Measurements from ENCODE around the gene KCNAB1.

Gene KCNAB1

DNA sequence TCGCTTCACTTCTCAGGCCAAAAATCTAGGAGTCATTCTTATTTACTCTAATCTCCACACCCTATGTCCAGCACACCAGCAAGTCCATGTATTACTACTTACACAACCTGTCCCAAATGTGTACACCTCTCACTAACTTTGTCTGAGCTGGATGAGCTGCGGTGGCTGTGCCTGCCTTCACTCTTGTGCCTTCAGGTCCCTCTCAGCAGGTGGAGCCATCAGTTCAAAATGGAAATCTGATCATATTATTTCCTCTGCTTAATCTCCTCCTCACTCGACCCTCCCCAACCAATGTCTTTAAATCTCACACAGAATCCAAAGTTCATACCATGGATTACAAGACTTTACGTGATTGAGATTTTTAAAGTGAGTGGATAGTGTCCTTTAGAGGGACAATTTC, 351.8 kb downstream of the KCNAB1 start:
- DNase-seq, result no peak

DNA sequence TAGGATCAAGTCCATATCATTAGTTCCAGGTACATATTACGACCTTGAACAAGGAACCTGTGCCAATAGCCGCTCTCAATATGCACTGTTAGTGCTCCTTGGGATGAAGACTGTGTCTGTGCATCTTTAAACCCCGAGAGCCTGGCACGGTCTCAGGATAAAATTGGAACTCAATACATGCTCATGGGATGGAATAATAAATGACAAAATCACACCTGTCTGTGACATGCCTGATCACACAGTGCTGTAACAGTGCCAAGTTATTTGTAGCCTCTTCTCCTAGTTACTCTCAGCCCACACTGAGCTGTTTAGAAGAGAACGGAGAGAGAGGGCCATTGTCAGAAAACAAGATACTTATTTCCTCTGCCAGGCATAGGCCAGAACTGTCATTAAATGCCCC, 352.3 kb downstream of the KCNAB1 start:
- no peak for DNase-seq

DNA sequence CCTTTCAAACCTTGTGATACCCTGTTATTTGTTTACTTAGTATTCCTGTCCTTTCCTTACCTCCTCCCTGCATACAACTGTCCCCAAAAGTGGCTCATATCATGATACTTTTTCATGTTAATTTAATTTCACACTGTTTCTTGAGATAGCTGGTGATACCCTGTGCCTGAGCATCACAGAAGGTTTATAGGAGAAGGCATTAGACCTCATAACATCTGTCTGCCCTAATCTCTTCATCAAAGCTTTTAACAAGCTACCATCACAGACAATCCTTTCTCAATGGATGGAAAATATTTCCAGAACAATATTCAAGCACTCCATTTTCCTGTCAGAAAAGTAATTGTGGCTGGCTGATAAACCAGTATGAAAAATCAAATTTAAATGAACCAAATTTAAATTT, 353.0 kb downstream of the KCNAB1 start:
- DNase-seq, result no peak

DNA sequence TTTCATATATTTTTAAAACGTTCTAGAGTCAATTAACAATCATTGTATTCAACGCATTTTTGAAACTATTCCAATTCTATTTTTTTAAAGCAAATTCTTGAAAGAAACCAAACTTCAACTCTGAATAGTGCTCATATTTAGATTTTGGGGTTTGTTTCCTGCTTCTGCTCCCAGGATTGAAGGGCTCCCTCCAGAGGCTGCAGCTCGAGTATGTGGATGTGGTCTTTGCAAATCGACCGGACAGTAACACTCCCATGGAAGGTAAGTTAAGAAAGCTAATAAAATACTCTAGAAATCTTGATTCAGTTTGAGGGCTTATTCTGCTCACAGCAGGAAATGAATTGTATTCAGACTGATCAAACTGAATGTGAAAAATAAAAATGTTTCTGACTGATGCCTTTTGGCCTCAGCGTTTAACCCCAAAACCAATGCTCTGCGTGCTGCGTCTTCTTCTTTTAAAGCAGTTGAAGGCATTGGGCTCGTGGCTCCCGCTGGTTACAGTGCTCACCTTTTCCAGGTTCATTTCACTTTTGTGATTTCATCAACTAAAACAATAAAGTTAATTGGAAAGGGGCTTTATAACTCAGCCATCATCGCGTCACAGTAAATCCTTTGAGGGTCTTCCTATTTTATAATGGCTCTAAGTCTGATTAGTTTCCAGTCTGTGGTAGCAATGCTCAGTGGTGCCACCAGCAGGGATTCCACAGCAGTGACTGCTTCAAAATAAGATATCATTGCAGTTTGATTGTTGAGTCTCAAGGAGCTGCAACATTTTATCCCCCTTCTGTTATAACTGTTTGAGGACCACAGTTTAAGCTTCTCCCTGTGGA, 354.4 kb downstream of the KCNAB1 start:
- DNase-seq, result no peak

DNA sequence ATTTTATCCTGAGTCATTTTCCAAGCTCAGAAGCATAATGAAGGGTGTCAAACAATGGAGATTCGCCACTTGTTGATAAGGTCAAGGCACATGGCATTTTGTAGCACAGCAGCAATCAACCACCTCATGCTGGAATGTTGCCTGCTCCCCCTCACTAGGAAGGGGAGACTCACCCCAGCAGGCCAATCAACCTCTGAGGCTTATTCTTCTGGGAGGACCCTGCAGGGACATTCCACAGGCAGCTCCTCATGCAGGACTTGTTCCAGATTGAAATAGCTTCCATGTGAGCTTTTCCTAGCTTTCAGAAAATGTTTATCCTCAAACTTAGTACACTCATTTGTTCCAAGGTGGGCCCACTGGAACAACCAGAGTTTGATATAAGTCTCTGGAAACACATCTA, 356.9 kb downstream of the KCNAB1 start:
- DNase-seq, result no peak

DNA sequence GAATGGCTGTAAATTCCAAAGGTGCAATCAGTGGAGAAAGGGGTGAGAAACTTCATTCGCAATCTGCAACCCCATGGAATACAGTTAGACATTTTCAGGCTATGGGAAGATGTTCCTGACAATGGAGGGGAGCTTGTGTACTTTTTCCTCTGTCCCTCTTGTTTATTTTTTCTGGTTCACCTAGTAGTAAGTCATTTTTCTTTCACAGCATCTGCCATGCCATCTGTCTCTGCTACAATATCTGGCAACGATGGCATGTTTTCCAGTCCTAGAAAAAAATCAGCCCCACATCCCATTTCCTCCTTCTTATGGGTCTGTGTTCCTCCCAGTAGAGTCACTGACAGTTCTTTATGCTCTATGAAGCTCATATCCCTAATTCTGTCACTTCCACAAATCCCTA, 358.5 kb downstream of the KCNAB1 start:
- DNase-seq, result no peak

DNA sequence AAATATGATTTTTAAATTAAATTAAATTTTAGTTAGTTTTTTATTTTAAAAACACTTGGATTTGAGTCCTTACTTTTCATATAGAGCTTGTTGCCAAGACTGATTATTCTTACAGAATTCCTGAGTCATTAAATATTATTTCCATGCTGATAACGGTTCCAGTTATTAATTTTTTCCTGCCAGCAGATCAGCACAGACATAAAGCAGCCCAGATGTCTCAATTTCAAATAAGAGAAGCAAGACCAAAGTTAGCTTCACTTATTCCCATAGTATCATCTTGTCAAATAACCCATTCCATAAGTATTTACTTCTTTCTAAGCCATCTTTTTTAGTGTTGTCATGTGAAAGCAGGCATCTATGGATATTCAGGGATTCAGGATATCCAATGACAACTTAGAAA, 359.2 kb downstream of the KCNAB1 start:
- no peak for DNase-seq

DNA sequence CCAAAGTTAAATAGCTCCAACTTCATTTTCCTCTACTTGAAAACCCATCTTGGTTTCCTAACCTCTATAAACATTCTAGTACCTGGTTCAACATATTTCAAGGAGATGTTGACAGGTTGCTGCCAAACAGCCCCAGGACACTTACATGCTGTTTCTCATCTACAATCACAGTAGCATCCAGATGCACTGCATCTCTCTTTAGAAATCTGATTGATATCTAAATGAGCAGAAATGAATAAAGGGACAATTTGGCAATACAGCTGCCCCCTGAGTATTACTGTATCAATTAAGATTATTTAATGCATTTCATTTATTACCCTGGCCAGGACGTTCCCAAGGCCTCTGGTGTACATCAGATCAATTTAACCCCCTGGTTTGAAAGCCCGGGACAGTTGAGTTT, 360.6 kb downstream of the KCNAB1 start:
- no peak for DNase-seq

DNA sequence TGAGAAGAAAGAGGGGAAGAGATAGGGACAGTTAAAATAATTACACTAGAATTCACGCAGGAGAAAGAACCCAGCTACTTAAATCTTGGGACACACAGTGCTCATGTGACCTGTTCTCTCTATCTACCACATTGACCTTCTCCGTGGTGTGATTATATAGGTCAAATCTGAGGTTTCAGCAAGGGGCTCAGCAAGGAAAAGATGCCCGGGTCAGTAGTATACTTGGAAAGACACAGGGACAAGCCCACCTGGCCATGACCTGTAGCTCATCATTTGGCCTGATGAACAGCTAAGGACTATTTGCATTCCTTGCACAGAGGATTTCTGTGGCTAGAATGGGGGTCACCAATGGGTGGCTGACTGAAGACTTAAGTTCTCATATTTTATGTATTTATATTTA, 362.6 kb downstream of the KCNAB1 start:
- no peak for DNase-seq

DNA sequence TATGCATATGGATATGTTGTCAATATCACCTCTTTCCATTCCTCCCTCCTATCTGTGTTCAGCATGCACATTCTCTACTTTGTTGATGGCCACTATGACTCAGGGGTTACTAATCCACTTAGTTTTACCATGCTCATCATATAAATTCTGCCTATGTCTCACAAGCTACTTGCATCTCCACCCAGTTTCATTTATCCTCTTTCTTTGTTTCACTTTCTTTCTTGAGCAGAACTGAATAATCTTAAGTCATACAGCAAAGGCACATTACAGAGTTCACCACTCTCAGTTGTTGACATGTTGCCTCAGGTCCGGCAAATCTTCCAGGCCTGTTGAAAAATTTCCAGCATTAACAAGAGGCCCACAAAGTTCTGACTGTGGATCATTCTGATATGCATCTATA, 363.0 kb downstream of the KCNAB1 start:
- DNase-seq, result no peak

DNA sequence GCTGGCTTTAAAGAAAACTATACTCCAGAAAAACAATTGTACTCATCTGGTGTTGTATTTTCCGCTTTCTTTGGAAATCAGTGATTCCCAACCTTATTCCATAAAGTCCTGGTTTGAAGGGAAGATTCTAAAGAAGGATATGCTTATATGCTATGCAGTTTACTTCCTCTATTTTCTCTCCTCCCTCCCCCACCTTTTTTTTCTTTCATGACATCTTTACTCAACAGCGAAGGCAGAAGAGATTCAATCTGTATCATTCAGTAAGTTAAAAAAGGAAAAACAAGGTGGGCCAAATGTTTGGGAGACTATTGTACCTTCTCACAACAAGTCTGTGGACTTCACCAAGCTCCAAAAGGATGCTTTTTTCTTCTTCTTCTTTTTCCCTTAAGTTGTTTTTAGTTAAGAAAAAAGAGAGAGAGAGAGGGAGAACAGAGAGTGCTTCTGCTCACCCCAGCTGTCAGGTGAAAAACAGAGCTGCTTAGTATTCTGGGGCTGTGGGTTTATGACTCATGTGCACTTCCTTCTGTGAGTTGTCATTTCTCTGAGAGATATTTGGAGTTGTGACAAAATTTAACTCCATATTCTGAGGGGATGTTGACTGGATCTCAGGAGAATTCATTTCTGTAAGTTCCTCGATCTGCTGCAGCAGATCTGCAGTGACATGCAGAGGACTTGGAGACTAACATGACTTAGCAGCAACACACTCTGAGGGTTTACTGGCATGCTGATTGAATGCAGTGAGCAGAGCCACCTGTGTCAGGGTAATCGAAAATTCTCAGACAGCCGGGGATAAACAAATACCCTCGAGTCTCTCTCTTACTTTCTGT, 363.8 kb downstream of the KCNAB1 start:
- DNase-seq, result peak; percentile 27

DNA sequence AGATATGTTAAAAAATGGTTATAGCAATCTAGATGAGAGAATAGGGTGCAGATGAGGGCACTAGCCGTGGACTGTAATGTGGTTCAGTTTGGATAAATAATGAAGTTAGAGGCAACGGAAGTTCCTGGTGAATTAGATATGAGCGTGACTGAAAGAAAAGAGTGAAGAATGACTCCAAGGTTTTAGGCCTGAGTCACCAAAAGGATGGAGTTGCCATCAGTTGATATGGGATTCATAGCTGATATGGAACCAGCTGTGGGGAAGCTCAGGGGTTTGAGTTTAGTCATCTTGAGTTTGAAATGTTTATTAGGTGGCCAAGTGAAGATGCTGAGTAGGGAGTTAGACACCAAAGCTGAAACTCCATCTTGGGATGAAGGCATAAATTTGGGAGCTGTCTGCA, 368.4 kb downstream of the KCNAB1 start:
- DNase-seq, result no peak

DNA sequence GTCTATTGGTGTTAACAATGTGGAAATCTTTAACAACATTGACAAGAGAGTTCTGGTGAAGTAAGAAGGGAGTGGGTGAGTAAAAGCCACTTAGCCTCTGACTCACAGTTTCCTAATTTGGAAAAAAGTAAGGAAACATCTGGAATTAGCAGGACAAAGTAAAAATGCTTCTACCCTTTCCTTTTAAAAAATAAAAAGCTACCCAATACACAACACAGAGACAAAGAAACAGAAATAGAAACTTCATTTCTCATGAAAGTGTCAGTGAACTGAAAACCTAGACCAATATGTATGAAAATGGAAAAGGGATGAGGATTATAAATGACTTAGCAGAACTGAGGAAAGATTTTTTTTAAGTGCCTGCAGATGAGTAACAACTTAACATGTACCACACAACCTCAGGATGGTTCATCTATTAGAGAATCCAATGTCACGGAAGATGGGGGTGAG, 369.1 kb downstream of the KCNAB1 start:
- DNase-seq, result no peak

DNA sequence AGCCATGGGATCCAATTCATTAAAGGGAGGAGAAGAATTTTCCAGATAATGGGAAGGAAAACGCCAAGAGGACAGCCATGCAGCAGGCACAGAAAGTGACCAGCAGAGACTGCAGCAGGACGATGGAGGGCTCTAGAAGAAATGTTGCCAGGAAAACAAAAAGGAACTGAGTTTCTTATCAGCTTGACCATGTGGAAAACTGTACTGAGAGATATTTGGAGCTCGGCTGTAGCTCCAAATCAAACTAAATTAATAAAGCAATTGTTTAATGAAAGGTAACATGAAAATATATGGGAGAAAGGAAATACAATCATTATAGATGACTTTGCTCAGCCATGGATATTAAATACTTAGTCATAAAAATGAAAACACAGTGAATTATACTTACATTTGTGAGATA, 370.8 kb downstream of the KCNAB1 start:
- no peak for DNase-seq

DNA sequence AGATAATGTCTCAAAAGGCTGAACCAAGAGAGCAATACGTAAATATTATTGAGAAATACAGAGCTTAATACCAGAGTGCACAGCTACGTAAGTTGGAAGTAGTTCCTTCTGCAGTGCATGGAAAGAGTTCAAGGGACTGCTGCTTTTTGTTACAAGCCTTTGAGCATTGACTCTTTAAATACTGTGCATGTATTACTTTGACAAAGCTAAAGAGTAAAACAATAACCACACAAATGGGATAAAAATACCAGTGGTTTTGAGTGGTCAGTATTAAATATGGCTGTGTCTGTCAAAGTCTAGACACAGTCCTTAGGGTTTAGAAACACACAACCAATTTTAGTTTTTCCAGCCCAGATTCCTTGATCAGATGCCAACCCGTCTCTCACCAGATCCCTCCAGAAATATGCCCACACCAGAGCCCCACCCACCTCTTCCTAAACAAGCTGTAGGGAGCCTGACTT, 372.5 kb downstream of the KCNAB1 start:
- DNase-seq, result no peak

DNA sequence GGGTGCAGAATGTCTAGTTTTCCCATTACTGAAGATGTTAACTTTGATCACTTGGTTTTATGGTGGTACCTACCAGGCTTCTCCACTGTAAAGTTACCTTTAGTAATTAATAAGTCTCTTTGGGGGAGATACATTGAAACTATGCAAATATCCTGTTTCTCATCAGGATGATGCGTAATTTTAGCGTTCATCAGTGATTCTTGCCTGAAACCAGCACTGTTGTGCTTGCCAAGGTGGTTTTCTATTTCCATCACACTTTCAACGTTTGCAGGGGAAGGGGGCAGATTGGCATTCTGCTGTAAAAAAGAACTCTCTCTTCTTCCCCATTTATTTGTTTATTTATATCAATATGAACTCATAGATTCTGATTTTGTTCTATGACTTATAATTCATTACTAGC, 373.5 kb downstream of the KCNAB1 start:
- DNase-seq, result no peak

DNA sequence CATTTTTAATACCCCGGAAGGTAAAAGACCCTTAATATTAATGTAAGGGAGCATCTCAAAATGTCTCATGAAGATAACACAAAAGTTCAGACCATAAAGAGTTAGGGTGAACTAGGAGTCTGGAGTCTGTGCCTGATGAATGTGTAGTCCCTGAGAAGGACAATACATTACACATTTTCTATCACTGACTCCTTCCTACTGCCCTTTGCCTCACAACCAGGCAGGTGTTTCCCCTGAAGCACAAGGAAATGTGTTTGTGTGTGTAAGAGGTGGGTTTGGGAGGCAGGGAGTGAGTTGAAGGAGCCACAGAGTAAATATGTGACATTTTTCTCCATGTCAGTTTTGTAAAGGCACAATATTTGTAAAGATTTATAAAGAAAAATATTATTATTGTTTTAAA, 375.4 kb downstream of the KCNAB1 start:
- no peak for DNase-seq

DNA sequence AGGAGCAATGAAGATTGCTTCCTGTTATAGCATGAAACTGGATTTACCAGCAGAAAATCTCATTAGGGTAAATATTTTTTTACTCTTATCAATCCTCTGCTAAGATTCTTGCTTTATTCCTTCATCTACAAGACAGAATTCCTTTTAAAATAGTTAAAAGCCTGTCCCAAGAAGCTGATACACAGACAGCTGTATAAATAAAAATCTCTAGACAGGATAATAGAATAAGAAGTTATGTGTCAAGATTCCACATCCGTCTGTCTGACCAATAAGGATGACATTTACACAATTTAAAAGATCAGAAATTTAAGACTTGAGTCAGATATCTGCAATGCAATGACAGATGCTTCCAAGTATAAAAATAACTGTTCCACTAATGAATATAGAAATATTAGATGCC, 376.9 kb downstream of the KCNAB1 start:
- DNase-seq, result no peak

DNA sequence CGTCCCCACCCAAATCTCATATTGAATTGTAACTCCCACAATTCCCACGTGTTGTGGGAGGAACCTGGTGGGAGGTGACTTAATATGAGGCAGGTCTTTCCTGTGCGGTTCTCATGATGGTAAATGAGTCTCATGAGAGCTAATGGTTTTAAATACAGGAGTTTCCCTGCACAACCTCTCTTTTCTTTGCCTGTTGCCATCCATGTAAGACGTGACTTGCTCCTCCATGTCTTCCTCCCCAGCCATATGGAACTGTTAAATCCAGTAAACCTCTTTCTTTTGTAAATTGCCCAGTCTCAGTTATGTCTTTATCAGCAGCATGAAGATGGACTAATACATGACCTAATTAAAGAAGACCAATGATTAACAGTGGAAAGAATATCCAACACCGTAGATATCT, 377.9 kb downstream of the KCNAB1 start:
- DNase-seq, result no peak

DNA sequence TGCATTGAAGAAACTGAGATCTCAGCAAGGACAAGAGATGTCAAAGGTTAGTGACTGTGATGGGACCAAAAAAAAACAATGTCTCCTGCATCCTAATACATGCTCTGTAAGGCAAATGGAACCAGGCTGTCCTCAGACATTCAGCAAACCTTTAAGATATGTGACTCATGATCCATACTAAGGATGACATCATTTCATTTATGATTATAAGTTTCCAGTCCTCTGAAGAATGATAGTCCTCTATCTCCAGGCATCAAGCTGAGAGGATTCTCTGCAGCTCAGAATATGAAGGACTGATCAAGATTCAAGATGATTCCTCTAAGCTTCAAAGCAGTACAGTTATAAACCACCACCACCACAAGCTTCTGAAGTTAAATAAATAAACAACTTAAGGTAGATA, 386.9 kb downstream of the KCNAB1 start:
- DNase-seq, result no peak

DNA sequence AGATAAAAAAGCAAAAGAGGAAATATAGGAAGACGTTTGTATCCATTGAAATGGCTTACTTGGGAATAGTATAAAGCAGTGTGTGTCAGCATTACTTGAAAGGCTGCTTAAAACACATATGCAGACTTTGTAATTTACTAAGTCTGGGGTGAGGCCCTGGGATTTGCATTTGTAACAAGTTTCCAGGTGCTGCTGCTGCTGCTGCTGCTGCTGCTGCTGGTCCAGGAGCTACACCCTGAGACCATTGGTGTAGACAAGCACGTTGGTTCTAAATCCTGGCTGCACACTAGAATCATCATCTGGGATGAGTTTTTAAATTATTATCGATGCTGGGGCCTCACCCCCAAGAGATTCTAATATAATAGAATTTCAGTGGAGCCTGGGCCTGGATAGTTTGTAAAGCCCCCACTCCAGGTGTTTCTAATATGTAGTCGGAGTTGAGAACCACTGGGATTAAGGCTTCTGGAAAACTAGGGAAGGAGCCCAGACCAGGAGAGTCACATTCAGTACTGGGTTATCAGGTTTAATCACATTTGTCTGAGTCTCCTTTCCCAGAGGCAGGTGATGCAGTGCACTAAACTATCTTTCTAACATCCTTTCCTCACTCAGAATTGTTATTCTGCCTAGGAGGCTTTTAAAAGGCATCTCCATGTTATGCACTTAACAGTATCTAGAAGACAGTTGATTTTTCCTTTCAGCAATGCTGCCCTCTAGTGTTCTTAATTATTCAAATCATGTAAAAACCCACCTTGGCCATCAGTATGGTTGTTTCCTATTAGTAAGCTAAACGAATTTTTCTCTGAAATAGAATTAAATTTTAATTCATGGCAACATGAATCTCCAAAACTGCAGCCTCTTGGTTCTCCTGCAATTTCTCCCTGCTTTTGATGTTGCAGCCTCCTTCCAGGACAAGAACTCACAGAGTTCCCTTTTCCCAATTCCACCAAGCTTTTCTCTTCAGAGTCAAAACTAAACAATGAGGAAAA, 389.1 kb downstream of the KCNAB1 start:
- DNase-seq, result no peak

DNA sequence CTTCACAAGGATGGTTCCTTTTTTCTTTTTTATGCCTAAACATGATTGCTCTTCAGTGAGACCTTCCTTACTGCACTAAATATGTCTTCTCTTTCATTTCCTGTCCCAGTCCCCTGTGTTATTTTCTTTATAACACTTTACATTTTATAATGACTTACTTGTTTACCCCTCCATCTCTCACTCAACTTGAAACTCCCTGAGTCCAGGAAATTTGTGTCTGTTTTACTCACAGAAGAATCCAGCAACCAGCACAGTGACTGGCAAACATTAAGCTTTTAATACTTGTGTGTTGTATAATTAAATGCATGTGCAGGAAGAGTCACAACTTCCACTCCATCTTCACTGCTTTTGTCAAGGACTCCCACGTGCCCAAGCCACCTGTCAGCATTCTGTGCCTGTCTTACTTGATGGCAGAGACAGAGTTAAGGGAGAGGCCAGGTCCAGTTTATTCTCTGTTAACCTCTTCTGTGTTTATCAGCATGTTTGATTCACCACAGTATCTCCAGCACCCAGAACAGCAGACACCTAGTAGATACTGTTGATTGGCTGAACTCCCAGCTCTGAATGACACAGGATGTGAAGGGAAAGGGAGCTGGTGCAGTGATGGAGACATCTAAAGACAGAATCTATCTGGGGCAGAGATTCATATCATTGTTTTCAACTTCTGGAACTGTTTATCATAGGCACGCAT, 391.8 kb downstream of the KCNAB1 start:
- DNase-seq, result no peak
